MM.1S (cell line): Measurements from ENCODE around the gene GFAP.

ENCODE experiments used
- CTCF ChIP-seq: fragments of 300-600 bp; sonication (generic); IDR thresholded peaks from 2 replicates; pipeline ENCODE4 v1.5.1; 2016; ENCODE audit warnings: antibody characterized with exemption, low read length, mixed read lengths
- EZH2 ChIP-seq: fragments of 300-600 bp; sonication (generic); optimal IDR thresholded peaks from 2 replicates; pipeline ENCODE3; 2017; ENCODE audit warnings: low read depth, mild to moderate bottlenecking, antibody characterized with exemption, low read length, mixed read lengths
- EZH2phosphoT487 ChIP-seq: fragments of 300-600 bp; sonication (generic); IDR thresholded peaks from 2 replicates; pipeline ENCODE4 v1.6.1; 2018; ENCODE audit warnings: antibody characterized with exemption, low read length

GRCh38 chr17:44925731-44926697 is 10.7 kb upstream of the GFAP start:
- no peak for TF ChIP-seq CTCF
- no peak for TF ChIP-seq EZH2phosphoT487
- no peak for TF ChIP-seq EZH2
